Astrocyte of the cerebellum (primary cell): ENCODE data around the gene MATCAP1.

ENCODE experiments used
- DNase-seq: peaks from one replicate; pipeline ENCODE4 v3.0.0-alpha.2; 2011; ENCODE audit warnings: low read depth
- H3K4me3 ChIP-seq: 2 replicates; pipeline ENCODE4 v1.5.1; 2011; ENCODE audit warnings: mild to moderate bottlenecking, low read depth, low read length, moderate library complexity
- in situ Hi-C: cut with HindIII; loops from 2 replicates; pipeline ENCODE4 v1.10.0; 2017; ENCODE audit warnings: low sequenced_read_pairs
- TF ChIP-seq, protein P1 (sequence below): IDR thresholded peaks from 2 replicates; pipeline ENCODE4 v1.5.1; 2012; ENCODE audit warnings: low read length, low read depth, moderate library complexity, mild to moderate bottlenecking; ENCODE audit errors: missing control alignments

MATCAP1 gene

DNA sequence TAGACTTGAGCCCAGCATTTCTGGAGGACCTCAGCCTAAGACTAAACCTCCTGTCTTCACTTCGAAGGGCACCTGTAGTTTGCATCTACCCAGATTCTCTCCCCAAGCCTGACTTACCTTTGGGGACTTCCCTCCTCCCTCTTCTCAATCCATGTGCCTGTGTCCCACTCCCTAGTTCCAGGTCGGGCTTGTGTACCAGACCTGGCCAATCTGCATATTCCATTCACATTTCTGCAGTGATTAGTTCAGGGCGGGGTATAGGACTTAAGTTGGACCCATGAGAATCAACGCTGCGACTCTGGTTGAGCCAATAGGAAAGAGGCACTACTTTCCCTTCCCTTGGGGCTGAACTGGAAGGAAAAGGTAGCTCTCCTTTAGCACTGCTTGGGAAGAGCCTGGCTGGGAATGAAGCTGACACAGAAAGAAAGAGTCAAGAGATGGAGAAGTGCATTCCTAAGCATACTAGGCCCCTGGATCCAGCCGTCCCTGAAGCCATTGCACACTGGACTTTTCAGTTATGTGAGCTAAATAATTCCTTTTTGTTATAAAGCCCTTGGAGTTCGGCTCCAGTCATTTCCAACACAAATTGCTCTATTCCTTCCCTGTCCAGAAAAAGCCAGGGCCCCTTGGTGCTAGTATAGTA is 26.5 kb downstream of the MATCAP1 start:
- TF ChIP-seq, protein P1, sequence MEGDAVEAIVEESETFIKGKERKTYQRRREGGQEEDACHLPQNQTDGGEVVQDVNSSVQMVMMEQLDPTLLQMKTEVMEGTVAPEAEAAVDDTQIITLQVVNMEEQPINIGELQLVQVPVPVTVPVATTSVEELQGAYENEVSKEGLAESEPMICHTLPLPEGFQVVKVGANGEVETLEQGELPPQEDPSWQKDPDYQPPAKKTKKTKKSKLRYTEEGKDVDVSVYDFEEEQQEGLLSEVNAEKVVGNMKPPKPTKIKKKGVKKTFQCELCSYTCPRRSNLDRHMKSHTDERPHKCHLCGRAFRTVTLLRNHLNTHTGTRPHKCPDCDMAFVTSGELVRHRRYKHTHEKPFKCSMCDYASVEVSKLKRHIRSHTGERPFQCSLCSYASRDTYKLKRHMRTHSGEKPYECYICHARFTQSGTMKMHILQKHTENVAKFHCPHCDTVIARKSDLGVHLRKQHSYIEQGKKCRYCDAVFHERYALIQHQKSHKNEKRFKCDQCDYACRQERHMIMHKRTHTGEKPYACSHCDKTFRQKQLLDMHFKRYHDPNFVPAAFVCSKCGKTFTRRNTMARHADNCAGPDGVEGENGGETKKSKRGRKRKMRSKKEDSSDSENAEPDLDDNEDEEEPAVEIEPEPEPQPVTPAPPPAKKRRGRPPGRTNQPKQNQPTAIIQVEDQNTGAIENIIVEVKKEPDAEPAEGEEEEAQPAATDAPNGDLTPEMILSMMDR: no peak
- DNase-seq: no peak
- in situ Hi-C loops: no loop called here
- H3K4me3 ChIP-seq: no peak overlapping the region

DNA sequence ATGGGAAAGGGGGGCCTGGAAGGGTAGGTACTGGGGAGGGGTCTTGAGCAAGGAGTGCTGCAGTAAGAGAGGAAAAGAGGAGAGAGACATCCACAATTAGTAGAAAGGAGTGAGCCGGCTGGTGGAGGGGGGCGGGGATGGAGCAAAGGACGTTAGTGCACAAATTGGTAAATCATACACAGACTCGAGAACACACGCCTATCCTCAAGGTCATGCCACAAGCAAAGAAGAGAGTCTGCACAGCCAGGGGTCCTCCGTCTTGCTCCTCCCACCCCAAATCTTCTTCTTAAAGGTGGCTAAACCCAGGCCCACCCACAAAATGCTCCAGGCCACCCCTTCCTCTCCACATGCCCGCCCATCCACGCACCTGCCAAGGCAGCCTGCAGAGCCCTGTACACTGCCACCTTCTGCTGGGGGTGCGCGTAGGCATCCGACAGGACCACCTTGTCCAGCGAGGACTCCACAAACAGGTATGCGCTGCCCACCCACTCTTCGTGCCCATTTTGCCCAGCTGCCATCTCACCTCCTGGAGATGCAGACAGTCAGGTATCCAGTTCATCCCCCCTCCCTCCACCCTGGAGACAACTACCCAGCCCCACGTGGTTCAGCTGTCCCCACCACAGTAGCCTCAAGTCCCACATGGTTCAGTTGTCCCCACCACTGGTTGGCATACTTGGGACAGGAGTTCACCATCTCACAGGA is 27.5 kb downstream of the MATCAP1 start:
- DNase-seq: no peak
- no peak overlapping the region for H3K4me3 ChIP-seq
- in situ Hi-C loops: no loop called here

DNA sequence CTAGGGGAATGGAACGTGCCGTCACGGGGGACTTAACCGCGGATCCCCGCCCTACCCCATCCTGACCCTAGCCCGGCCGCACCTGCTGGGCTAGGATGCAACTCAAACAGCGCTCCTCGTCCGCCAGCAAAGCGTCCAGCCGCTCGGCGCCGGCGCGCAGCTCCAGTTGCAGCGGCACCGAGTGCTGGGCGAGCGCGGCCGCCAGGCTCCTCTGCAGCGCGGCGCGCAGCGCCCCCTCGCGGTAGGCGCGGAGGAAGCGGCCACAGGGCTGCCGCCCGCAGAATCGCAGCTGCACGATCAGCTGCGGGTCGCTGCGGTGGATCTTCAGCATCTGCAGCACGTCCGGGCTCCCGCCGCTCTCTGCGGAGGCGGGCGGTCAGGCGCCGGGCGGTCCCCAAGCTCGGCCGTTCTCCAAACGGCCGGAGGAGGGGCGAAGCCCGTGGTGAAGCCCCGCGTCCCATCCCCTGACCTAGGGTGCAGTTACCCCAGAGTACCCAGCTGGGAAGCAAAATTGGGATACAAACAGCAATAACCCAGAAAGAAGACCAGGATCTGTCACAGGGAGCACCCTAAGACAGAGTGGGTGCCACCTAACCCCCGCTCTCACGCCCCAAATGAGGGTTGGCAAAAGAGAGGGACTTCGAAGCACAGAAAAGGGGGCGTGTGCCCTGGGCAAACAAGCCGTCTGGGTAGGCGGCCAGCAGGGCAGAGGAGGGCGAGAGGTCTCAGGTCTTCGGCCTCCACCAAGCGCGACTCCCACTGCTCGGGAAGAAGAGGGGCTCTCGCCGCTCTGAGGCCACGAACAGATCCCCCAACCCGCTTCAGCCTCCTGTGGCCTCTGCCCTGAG is 28.2 kb downstream of the MATCAP1 start:
- H3K4me3 ChIP-seq: no peak overlapping the region
- peak; percentile 38 for DNase-seq
- TF ChIP-seq, protein P1: peak; percentile 78
- in situ Hi-C loops: no loop called here

More for the DNA sequence above, 27.5 kb downstream of the MATCAP1 start:
- TF ChIP-seq, protein P1: no peak

DNA sequence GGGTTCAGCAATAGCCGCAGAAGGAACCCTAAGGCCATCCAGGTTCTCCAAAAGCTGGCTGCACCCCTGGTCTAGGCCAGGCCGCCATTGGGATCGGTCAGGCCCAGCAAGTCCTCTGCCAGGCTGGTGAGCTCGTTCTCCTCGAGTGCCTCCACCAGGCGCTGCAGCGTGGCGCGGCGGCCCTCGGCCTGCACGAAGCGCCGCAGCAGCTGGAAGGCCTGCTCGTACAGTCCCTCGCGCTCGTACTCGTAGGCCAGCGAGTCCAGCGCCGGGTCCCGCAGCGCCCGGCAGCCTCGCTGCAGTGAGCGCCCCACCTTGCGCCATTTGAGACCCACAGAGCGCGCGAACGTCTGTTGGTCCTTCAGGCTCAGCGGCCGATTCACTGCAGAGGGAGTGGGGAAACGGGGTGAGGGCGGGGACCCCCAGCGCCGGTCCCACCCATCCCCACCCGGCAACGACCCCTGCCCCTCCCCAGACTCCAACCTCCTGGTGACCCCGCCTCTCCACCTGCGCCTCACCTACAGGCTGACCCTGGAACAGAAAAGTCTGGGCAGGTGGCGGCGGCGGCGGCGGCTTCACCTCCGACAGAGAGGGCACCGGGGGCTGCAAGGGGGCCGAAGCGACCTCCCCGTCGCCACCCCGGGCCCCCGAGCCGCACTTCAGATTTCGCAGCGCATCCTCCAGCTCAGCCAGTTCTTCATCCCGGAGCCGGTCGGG is 29.0 kb downstream of the MATCAP1 start:
- no peak overlapping the region for H3K4me3 ChIP-seq
- no peak for DNase-seq
- in situ Hi-C loops: no loop called here
- TF ChIP-seq, protein P1: no peak

DNA sequence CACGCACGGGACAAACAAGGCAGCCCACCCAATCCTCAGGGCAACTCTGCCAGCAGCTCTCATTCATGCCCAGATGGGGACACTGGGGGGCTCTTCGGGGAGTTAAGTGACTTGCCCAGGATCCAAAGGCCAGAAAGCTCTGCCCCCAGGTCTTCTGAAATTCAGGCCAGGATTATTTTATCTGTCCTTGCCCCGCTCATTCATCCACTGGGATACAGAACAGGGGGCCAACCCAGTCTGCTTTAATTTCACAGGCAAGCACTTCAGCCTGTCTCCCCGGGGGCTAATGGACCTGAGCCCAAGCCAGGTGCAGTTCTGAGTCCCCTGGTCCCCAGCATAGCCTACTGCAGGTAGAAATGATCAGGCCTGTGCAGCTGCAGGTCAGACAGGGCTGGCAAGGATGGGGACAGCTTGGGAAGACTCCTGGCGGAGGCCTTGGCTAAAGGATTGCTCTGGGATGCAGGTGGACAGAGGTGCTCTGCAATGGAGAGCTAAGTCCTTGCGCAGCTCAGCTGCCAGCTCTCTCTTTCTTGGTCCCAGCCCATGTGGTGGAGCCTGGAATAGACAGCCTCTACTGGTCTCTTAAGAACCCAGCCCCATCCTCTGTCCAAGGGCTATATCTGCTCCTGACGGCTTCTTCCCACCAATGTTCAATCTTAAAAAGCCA is 32.2 kb downstream of the MATCAP1 start:
- DNase-seq: no peak

More for the DNA sequence above, 32.2 kb downstream of the MATCAP1 start:
- TF ChIP-seq, protein P1: no peak
- in situ Hi-C loops: no loop called here
- H3K4me3 ChIP-seq: no peak overlapping the region
